ENCODE data around the gene CHKA.

DNA sequence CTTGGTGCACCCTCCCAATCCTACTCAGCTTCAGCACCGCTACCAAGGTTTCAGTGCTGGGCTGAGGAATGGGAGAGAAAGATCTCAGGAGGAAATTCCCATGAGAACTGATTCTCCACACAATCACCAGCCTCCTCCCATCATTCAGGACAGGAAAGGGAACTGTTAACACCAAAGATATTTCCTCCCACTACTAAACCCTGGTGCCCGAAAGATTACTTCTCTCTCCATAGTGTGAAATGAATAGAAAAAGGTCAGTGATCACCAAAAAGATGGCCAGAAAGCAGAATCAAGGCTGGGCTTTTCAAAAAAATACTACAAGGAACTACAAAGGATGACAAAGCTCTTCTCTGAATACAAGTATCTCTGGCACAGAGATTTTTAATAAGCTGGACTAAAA is 56.3 kb downstream of the CHKA start:
- TF ChIP-seq, protein P1, sequence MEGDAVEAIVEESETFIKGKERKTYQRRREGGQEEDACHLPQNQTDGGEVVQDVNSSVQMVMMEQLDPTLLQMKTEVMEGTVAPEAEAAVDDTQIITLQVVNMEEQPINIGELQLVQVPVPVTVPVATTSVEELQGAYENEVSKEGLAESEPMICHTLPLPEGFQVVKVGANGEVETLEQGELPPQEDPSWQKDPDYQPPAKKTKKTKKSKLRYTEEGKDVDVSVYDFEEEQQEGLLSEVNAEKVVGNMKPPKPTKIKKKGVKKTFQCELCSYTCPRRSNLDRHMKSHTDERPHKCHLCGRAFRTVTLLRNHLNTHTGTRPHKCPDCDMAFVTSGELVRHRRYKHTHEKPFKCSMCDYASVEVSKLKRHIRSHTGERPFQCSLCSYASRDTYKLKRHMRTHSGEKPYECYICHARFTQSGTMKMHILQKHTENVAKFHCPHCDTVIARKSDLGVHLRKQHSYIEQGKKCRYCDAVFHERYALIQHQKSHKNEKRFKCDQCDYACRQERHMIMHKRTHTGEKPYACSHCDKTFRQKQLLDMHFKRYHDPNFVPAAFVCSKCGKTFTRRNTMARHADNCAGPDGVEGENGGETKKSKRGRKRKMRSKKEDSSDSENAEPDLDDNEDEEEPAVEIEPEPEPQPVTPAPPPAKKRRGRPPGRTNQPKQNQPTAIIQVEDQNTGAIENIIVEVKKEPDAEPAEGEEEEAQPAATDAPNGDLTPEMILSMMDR (IDR thresholded peaks at IDR 0.05; ENCODE audit: extremely low read depth in 1 of 2, insufficient read depth in 1 of 2, low read depth in 1 of 2, low read length in 2 of 2): no peak
- TF ChIP-seq POLR2A (IDR thresholded peaks at IDR 0.05; ENCODE audit: low read depth, low read length): no peak

All from endothelial cell of umbilical vein (primary cell).